Right atrium auricular region (tissue), 2 donors: ENCODE data around the gene VRK3. TPM values are rescaled to one million over a fixed set of nuclear protein-coding genes. Genes with fewer than 3 reads are reported as not detected.
"Not testable (repeated sequence)": the region's sequence is repeated elsewhere in the genome, so short reads cannot be mapped to it uniquely, and the experiment has no call there.

Experiments
- DNase-seq: peaks from one replicate; pipeline ENCODE4 v3.0.0-alpha.2; 2019; ENCODE audit warnings: low spot score
- H3K27ac ChIP-seq, 2 donors: fragments of 200-600 bp; sonication (generic); 1 replicate in 1 of 2; 2 replicates in 1 of 2; pipeline ENCODE4 v1.5.1; 2016 to 2019
- H3K27me3 ChIP-seq, 2 donors: fragments of 200-600 bp; sonication (generic); one replicate each; pipeline versions ENCODE4 v1.5.1 to v1.6.0; 2017 to 2019
- H3K36me3 ChIP-seq: fragments of 200-600 bp; sonication (generic); one replicate; pipeline ENCODE4 v1.5.1; 2016
- H3K4me1 ChIP-seq, 2 donors: fragments of 200-600 bp; sonication (generic); one replicate each; pipeline versions ENCODE4 v1.5.1 to v1.6.0; 2017 to 2019
- H3K4me3 ChIP-seq, 2 donors: fragments of 200-600 bp; sonication (generic); 1 replicate in 1 of 2; 2 replicates in 1 of 2; pipeline ENCODE4 v1.5.1; 2017 to 2019; ENCODE audit warnings: mild to moderate bottlenecking in 1 of 2, moderate library complexity in 1 of 2
- H3K9me3 ChIP-seq, 2 donors: fragments of 200-600 bp; sonication (generic); one replicate each; pipeline ENCODE4 v1.5.1; 2019
- total RNA-seq, 2 donors: library from RNA; depleted of rRNA; stranded (reverse); fragments of >200 nt; gene quantifications; one replicate each; pipeline ENCODE4 v1.1.0, GENCODE V29; 2016
- TF ChIP-seq, protein P1 (sequence below), 2 donors: fragments of 200-600 bp; sonication (generic); IDR thresholded peaks; one replicate each; pipeline ENCODE4 v1.5.1; 2019; ENCODE audit warnings: antibody characterized with exemption in 2 of 2

Gene VRK3
- total RNA-seq, 2 donors from 2014 or later = 20.5 to 25.5 TPM

DNA sequence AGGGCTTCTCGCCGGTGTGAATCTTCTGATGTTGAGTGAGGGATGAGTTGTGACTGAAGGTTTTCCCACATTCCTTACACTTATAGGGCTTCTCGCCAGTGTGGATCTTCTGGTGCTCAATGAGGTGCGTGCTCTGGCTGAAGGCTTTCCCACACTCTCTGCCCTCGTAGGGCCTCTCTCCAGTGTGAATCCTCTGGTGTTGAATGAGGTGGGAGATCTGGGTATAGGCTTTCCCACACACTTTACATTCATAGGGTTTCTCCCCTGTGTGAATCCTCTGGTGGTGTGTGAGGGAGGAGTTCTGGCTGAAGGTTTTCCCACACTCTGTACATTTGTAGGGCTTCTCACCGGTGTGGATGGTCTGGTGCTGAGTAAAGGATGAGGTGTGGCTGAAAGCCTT lies 33.9 kb upstream of the VRK3 start:
- no peaks in the 10 kb centered on the region for H3K36me3 ChIP-seq
- TF ChIP-seq, protein P1, sequence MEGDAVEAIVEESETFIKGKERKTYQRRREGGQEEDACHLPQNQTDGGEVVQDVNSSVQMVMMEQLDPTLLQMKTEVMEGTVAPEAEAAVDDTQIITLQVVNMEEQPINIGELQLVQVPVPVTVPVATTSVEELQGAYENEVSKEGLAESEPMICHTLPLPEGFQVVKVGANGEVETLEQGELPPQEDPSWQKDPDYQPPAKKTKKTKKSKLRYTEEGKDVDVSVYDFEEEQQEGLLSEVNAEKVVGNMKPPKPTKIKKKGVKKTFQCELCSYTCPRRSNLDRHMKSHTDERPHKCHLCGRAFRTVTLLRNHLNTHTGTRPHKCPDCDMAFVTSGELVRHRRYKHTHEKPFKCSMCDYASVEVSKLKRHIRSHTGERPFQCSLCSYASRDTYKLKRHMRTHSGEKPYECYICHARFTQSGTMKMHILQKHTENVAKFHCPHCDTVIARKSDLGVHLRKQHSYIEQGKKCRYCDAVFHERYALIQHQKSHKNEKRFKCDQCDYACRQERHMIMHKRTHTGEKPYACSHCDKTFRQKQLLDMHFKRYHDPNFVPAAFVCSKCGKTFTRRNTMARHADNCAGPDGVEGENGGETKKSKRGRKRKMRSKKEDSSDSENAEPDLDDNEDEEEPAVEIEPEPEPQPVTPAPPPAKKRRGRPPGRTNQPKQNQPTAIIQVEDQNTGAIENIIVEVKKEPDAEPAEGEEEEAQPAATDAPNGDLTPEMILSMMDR (IDR thresholded peaks at IDR 0.05) = no peak
- no peak overlapping the region for H3K4me3 ChIP-seq
- no peaks in the 10 kb centered on the region for H3K27me3 ChIP-seq
- no peak overlapping the region for H3K27ac ChIP-seq
- H3K4me1 ChIP-seq = no peaks in the 10 kb centered on the region
- no peak for DNase-seq
- peaks cover 16 to 27% of the 10 kb centered on the region in 2 donors for H3K9me3 ChIP-seq

DNA sequence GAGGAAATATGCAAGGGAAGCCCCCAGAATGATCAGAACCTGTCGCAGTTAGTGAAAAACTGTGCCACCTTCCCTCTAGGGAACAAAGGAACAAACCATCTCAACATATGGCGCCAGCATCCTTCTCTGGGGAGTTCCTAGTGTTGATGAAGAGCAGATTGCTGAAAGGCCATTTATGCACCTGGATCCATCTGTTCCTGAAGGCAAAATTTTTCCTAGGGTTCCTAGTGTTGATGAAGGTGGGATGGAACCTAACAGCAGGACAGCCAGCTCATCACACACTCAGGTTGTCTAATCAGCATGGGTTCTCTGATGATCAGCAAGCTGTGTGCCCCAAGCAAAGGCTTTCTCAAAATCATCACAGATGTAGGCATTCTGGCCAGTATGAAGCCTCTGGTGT lies 33.3 kb upstream of the VRK3 start:
- Histone ChIP-seq H3K27me3 (no peaks in the 10 kb centered on the region), H3K4me3 (no peak overlapping the region), H3K9me3 (peaks cover 16 to 27% of the 10 kb centered on the region in 2 donors), H3K4me1 (no peaks in the 10 kb centered on the region), H3K27ac (no peak overlapping the region), H3K36me3 (no peaks in the 10 kb centered on the region)
- DNase-seq = no peak
- TF ChIP-seq, protein P1 (IDR thresholded peaks at IDR 0.05) = no peak

DNA sequence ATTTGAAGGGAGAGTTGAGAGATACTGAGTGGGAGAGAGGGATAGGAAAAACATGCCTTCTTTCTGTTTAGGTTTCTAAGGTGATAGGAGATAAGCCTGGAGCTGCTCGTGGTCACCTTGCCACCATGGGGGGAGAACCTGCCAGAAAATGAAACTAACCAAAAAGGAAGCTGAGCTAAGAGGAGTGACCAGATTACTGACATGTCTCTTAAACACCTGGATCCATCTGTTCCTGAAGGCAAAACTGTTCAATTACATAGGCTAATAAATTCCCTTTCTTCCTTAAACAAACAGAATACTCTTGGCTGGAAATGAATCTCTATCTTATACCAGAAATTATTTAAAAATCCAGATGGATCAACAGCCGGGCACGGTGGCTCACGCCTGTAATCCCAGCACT lies 27.9 kb upstream of the VRK3 start:
- Histone ChIP-seq H3K4me1 (peaks cover 0 to 14% of the 10 kb centered on the region in 2 donors), H3K27ac (no peak overlapping the region), H3K4me3 (no peak overlapping the region), H3K27me3 (no peaks in the 10 kb centered on the region), H3K36me3 (no peaks in the 10 kb centered on the region), H3K9me3 (peaks cover 0 to 5% of the 10 kb centered on the region in 2 donors)
- no peak for DNase-seq
- TF ChIP-seq, protein P1 (IDR thresholded peaks at IDR 0.05) = no peak

DNA sequence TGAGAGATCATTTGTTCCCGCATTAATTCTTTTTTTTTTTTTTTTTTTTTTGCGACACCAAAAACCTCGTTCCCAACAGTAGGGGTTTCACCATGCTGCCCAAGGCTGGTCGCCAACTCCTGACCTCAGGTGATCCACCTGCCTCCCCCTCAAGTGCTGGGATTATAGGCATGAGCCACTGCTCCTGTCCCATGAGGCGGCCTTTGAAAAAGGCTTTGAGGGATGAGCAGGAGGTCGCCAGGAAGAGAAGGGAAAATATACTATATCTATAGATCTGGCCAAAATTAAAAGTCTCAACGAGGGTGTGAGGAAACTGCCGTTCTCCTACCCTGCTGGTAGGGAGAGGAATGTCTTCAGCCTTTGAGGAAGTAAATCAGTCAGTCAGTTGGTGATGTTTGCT lies 26.8 kb upstream of the VRK3 start:
- Histone ChIP-seq H3K27ac (no peak overlapping the region), H3K4me3 (no peak overlapping the region), H3K9me3 (peaks cover 0 to 4% of the 10 kb centered on the region in 2 donors), H3K4me1 (peaks cover 0 to 14% of the 10 kb centered on the region in 2 donors), H3K36me3 (peaks cover 3% of the 10 kb centered on the region), H3K27me3 (no peaks in the 10 kb centered on the region)
- no peak for DNase-seq
- TF ChIP-seq, protein P1 (IDR thresholded peaks at IDR 0.05) = no peak

DNA sequence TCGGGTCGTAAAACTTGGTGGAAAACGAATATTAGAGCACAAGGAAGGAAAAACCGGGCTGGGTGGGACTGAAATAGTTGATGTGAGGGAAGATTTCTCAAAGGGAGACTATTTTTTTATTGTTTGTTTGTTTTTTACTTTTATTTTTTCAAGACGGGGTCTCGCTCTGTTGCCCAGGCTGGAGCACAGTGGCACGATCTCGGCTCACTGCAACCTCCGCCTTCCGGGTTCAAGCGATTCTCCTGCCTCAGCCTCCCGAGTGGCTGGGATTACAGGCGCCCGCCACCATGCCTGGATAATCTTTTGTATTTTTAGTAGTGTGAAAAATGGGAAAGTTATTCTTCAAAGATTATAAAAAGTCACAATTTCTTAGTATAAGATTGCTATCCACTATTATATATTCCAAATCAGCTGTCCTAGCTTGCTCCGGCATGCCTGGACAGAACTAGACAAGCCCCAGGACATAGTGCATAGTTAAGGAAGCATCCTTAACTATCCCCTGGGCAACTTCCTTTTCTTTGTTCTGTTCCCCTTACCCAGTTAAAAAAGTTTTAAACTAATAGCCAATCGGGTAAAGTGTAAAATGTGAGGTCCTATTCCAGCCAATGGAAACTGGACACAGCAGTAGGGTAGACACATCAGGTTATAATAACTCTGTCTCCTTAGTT lies 26.2 kb upstream of the VRK3 start:
- not testable (repeated sequence) for H3K9me3 ChIP-seq, H3K27me3 ChIP-seq, H3K36me3 ChIP-seq, DNase-seq
- Histone ChIP-seq H3K4me3 (peak overlapping the region; percentile 32 to 56), H3K27ac (peak overlapping the region in 1 of 2 donors; percentile 41), H3K4me1 (peaks cover 0 to 14% of the 10 kb centered on the region in 2 donors)

DNA sequence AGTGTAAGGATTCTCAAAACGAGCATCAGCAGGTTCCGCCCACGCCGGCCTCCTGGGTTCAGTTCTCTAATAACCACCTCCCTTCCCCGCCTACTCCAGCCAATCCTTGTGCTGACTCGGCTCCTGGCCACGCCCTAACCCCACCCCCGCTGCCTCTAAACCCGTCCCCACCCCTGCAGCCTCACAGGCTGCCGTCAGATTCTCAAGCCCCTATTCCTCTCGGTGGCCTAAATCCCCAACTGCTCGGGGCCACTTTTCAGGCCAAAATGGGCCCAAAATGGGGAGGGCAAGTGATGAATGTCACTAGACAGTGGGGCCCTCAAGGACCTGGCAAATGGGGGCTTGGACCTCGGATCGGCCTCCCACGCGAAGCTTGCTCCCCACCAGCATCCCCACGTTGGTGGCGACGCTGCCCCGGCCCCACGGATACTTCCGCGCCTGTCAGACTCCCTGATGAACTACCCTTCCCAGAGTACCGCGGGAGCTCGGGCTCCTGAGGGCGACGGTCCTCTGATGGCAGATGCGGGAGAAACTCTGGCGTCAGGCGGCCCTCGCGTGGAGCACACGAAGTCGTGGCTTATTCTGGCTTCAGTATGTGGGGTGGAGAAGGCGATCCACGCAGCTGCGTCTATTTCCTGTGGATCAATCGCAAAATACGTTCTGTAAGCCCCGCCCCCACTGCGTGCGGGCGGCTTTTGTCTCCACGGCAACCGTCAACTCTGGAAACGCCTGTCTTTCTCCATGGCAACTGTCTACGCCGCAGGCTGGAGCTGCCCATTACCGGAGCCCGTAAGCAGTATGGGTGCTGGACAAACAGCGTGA lies 25.4 kb upstream of the VRK3 start:
- H3K9me3 ChIP-seq = peaks cover 3 to 17% of the 10 kb centered on the region in 2 donors
- no peaks in the 10 kb centered on the region for H3K27me3 ChIP-seq
- peak overlapping the region; percentile 41 to 57 for H3K27ac ChIP-seq
- peaks cover 0 to 14% of the 10 kb centered on the region in 2 donors for H3K4me1 ChIP-seq
- H3K4me3 ChIP-seq = peak overlapping the region; percentile 32 to 56
- peak; percentile 89 for DNase-seq
- TF ChIP-seq, protein P1 (IDR thresholded peaks at IDR 0.05) = no peak
- peaks cover 16% of the 10 kb centered on the region for H3K36me3 ChIP-seq
